HG03457 (cell line): Measurements from ENCODE around the gene N4BP3.

Source experiments
- ATAC-seq: cut with Tn5 transposase; IDR thresholded peaks from one replicate; pipeline ENCODE4 v1.9.1; 2021; ENCODE audit warnings: moderate number of reproducible peaks; ENCODE audit not compliant: unreplicated experiment

The N4BP3 gene

DNA sequence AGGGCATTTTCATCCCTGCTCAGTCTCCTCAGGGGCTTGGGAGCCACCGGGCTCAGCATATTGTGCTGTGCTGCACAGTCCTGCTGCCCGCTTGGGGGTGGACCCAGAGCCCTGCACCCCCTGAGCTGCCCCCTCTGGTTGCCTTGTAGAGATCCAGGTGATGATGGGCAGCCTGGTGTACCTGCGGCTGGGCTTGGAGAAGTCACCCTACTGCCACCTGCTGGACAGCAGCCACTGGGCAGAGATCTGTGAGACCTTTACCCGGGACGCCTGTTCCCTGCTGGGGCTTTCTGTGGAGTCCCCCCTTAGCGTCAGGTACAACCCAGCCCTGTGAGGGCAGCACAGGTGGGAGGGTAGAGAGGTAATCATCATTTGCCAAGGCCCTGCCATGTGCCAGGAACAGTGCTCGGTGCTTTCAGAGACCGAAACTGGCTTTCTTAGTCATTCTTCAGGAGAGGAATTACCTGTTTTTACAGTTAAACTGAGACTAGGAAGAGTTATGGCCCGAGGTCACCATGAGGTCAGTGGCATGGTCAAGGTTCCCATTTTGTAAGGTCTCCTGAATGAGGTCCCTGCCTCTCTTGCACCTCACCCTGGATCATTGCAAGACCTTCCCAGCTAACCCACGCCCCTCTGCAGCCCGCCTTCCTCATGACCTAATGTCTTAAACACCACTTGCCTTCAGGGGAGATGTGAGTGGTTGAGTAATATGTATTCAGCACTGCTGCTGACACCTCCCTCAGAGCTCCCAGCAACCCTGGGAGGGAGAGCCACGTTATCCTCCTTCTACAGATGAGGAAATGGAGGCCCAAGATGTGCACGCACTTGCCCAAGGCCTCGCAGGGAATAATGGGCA is 32.9 kb downstream of the N4BP3 start:
- ATAC-seq = peak; percentile 53

DNA sequence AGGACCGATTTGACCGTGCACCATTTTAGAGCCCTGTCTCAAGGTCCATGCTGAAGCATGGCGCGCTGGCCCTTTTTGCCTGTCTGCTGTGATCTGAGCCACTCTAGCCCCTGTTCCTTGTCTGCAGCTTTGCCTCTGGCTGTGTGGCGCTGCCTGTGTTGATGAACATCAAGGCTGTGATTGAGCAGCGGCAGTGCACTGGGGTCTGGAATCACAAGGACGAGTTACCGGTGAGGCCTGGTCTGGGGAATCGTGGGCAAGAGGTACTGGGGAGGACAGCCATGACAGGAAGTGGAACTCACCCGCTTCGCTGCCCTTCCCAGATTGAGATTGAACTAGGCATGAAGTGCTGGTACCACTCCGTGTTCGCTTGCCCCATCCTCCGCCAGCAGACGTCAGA is 34.1 kb downstream of the N4BP3 start:
- ATAC-seq = no peak

DNA sequence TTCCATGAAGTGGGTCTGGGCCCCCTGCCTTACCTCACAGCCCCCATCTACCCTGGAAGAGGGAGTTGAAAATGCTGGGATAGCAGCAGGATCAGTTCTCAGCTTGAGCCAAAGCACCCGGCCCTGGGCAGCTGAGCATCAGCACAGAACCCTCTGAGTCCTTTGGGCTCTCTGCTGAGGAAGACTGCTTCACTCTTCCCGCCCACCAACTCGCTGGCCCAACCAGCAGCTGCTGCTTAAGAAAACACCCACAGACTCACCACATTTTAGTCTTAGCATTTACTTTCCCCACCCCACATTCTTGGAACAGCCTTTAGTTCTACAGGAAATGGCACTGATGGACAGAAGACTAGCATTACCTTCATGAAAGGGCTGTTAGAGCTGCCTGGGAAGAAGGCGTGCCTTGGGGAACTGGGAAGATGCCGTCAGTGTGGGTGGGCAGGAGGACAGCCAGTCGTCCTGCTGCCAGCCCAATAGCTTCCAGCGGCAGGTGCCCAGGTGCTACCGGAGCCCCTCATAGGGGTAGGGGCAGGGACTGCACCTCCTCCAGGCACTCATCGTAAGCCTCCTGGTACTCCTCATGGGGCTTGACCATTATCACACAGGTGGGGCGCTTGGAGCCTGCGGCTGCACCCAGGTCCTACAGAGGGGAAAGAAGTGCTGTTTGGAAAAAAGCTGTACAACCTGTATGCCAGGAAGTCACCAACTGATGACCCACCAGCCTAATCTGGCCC is 36.0 kb downstream of the N4BP3 start:
- ATAC-seq = no peak

DNA sequence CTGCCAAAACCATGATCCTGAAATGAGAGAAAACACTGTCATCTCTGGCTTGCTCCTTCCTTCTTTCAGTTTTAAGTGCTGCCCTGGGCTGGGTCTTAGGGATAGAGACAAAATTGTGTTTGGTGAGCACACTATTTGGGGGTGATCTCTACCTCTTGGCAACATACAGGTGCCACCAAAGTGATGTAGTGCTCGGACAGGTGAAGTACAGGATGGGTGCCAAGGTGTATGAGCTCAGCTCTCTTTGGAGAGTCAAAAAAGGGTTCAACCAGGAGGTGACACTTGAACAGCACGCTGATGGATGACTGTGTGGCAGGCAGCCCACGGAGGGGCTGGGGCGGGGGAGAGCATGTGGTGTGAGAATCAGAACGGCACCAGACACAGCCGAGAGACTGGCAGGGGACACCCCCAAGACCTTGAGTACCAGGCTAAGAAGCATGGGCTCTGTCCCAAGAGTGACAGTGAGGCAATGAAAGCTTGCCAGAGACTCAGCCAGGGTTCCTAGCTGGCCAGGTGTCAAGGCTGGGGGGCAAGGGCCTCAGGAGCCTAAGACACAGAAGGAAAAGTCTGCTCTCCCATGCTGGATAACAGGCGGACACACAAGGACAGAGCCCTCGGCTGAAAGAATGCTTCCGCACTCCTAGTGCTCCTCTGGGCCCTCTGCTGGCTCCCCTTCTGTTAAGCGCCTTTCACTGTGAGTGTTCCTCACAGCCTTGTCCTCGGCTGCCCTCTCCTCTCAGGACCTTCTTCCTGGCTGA is 37.8 kb downstream of the N4BP3 start:
- ATAC-seq = no peak

DNA sequence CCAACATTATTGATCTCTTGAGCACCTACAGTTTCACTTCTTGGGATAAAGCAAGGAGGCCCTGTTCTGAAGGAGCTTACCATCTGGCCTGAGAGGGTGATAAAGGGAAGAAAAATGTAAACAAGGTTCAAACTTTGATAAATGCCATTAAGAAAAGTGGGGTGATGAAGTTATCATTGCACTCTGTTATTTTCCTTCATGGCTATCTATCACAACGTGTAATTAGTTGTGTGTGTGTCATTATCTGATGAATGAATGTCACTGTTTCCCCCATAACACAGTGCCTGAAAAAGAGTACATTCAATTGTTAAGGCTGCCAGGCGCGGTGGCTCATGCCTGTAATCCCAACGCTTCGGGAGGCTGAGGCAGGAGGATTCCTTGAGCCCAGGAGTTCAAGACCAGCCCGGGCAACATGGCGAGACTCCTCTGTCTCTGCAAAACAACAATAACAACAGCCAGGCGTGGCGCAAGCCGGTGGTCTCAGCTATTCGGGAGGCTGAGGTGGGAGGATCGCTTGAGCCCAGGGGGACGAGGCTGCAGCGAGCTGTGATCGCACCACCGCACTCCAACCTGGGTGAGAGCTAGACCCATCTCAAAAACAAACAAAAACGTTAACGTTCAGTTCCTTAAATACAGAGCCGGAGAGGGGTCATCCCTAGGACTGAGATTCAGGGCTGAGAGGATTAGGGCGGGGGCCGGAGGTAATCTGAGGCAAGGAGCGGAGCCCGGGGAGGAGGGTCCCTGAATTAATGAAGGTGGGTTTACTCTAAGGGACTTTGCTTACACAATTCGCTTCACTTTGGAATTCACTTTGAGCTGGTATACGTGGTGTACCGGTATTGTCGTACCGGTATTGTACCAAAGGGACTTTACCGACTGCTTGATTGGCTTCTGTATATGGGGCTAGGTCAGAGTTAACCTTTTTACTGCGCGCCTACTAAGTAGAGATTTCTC is 39.4 kb downstream of the N4BP3 start:
- no peak for ATAC-seq

DNA sequence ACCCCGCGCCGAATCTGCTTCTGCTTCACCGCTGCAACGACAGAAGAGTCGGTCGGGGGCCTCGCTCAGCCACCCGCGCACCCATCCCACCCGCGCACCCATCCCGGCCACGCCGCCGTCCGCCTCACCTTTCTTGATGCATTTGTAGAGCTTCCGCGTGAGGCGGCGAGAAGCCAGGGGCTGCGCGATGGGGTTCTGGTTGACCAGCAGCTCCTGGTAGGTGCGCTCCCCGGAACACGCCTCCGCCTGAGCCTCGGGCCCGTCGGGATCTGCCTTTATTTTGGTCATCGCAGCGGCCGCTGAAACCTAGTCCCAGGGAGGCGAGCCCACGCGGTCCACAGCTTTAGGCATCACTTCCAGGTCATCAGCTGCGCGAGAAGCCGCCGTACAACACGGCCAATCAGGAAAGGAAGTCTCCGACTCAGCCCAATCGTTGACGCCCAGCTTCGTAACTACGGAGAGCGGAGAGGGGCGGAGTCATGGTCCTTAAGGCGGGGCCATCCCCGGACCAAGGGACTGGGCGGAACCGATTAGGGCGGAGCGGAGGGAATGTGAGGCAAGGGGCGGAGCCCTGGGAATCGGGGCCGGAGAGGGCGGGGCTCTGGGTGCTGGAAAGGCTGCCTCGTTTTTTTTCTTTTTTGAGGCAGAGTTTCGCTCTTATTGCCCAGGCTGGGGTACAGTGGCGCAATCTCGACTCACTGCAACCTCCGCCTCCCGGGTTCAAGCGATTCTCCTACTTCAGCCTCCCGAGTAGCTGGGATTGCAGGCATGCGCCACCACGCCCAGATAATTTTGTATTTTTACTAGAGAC is 40.4 kb downstream of the N4BP3 start, which contains the start of gene NHP2:
NHP2 (minus strand) TSS at position 356 of the 811 bp plus-strand sequence; CDS start at position 288, 68 bp downstream.
- ATAC-seq = peak; percentile 94

DNA sequence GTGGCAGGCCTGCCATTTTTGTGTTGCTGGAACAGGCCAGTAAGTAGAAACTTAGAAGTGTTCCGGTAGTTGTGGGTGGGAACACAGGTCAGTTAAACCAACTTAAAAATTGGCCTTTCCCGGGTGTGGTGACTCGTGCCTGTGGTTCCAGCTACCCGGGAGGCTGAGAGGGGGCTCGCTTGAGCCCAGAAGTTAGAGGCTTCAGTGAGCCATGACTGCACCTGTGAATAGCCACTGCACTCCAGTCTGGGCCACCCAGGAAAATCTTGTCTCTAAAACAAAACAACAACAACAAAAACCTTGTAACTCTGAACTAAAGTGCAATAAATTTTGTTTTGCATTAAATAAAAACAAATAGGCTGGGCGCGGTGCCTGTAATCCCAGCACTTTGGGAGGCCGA is 41.7 kb downstream of the N4BP3 start:
- no peak for ATAC-seq

DNA sequence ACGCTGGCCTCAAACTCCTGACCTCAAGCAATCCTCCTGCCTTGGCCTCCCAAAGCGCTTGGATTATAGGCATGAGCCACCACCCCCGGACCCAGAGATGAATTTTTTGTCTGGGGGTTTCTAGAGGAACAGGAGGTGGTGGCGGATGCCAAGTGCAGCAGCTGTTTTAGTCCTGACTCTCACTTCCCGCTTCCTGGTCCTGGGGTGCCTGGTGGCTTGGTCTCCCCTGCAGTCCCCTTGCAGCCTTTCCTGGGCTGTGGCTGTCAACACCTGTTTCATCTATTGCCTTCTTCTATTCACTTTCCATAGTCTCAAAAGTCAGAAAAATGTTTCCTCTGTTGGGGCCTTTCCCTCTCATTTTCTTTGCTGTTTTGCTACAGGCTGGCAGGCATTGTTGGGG is 46.8 kb downstream of the N4BP3 start:
- no peak for ATAC-seq

DNA sequence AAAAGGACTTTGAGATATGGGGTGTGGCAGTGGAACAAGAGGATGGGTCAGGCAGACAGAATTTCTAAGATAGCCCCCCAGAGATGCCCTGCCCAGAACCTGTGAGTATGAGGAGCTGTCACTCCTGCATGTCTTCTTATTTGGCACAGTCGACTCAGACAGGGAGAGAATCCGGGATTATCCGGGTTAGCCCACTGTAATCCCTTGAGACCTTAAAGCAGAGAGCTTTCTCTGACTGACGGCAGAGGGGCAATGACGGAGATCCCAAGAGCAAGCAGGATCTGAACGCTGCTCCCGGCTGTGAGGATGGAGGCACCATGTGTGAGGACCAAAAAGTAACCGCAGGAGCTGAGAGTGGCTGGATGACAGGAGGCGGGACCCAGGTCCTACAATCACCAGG is 49.1 kb downstream of the N4BP3 start:
- no peak for ATAC-seq

DNA sequence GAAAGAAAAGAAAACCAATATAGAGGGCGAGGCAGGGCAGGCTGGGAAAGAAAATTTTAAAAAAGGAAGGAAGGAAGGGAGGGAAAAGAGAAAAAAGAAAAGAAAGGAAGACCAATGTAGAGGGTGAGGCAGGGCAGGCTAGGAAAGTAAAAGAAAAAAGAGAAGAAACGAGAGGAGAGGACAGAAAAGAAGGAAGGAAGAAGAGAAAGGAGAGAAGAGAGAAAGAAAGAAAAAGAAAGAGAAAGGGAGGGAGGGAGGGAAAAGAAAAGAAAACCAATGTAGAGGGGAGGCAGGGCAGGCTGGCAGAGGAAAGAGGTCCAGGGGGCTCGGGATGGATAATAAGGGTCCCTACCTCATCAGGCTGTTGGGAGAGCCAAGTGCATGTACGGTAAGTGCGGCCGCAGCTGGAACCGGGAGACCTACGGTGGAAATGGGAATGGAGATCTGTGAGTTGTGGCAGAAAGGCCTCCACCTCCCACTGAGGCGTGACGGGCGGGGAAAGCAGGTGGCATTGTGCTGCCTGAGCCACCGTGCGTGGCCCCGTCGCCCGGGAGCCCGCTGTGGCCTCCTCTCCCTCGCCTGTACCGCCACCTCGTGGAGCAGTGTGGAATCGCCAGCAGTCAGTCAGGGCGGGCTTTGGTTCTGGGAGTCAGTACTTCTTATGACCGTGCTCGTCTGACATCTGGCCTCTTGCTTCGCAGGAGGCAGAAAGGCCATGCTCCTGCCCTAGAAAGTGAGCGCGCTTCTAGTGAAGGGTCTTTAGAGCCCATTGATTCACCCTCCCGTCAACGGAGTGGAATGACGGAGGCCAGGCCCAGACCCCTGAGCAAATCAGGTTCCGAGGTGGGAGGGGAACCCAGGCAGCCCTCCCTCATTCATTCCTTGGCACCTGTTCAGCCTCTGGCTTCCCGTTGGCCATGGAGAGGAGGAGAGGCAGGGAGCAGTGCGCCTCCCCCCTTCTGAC is 50.7 kb downstream of the N4BP3 start:
- peak; percentile 95 for ATAC-seq

DNA sequence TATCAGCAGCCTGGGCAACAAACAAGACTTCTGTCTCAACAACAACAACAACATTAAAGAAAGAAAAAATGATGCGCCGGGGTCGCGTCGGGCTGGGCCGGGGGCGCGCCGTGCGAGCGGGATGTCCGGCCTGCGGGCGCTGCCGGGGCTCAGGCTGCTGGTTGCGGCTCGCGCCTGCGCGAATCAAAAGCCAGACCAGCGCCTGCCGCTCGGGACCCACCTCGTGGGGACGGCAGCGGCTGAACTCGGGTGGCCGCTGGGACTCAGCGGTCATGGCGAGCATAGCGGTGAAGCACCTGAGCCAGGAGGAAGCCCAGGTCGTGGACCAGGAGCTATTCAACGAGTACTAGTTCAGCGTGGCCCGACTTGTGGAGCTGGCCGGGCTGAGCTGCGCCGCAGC is 52.2 kb downstream of the N4BP3 start:
- ATAC-seq = no peak

DNA sequence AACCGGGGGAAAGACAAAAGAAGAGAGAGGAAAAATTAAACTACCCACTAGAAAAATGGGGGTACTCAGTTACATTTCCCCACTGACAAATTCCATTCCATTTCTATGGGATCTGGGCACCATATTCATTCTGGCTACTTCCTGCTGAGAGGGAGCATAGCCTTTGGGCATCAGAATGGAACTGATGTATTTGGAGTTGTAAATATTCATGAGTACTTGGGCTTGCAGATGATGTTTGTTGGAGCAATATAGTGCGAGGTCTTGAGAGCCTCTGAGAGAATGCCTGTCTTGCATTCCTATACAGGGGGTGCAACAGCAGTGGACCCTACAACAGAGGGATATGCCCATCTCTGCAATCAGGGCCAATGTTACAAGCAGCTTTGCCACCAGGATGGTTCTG is 57.1 kb downstream of the N4BP3 start:
- ATAC-seq = no peak

DNA sequence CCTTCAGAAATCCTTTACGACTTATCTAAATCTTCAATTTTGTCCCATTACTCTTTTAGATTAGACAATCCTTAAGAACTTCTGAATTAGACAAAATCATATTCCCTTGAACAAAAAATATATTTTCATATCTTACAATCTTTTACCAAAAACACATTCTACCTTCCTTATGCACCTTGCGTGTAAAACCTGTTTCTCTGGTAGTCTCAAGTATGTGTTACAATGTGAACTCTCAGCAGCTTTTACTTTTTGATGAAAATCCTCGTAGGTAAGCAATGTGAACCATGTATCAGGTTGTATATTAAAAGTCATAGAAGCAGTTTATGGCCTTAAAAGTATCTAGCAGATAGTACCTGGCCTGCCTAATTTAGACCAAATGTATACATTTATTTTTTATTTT is 61.1 kb downstream of the N4BP3 start:
- ATAC-seq = no peak
